GM12878 (cell line): ENCODE data around the gene DAB2IP.

ENCODE experiments used
- ASH2L ChIP-seq: fragments of 300-600, 200-600 bp; sonication (generic); IDR thresholded peaks from 2 replicates; pipeline ENCODE4 v1.6.1; 2017; ENCODE audit warnings: low read depth, mild to moderate bottlenecking, borderline replicate concordance
- CEBPB ChIP-seq, 2 experiments: fragments of 150-350 bp in 1 of 2; IDR thresholded peaks; 2 replicates each; pipeline ENCODE4 v1.6.1; 2012 to 2014; ENCODE audit warnings: low read depth in 2 of 2, low read length in 2 of 2, borderline replicate concordance in 1 of 2, inconsistent platforms in 1 of 2
- EED ChIP-seq: sonication (generic); IDR thresholded peaks from 2 replicates; pipeline ENCODE4 v1.6.1; 2016; ENCODE audit warnings: antibody characterized with exemption, low read depth
- FOXK2 ChIP-seq: fragments of 450-650 bp; IDR thresholded peaks from 2 replicates; pipeline ENCODE4 v1.6.1; 2017; ENCODE audit warnings: mild to moderate bottlenecking, moderate library complexity
- NR2C2 ChIP-seq: IDR thresholded peaks from 2 replicates; pipeline ENCODE4 v1.6.1; 2011; ENCODE audit warnings: borderline replicate concordance, low read depth; ENCODE audit not compliant: control insufficient read depth, insufficient read length
- POLR2A ChIP-seq: IDR thresholded peaks from 2 replicates; pipeline ENCODE4 v1.6.1; 2011; ENCODE audit warnings: low read depth, mild to moderate bottlenecking, low read length
- RAD21 ChIP-seq: IDR thresholded peaks from 2 replicates; pipeline ENCODE4 v1.6.1; 2011; ENCODE audit warnings: mild to moderate bottlenecking, low read depth, low read length, moderate library complexity; ENCODE audit not compliant: insufficient read depth
- RCOR1 ChIP-seq: conservative IDR thresholded peaks from 2 replicates; pipeline ENCODE4 v1.6.1; 2012; ENCODE audit warnings: low read depth, low read length, improper control_type of control experiment
- RFX5 ChIP-seq: IDR thresholded peaks from 2 replicates; pipeline ENCODE4 v1.6.1; 2011; ENCODE audit warnings: low read depth, low read length, improper control_type of control experiment
- SIX5 ChIP-seq: IDR thresholded peaks from 2 replicates; pipeline ENCODE4 v1.6.1; 2011; ENCODE audit warnings: mild to moderate bottlenecking, low read depth, low read length, moderate library complexity; ENCODE audit not compliant: severe bottlenecking
- SP1 ChIP-seq: IDR thresholded peaks from one replicate; pipeline ENCODE4 v1.6.1; 2011; ENCODE audit warnings: low read depth, low read length
- TF ChIP-seq, protein P1 (sequence below), 3 experiments: IDR thresholded peaks in 2 of 3; conservative IDR thresholded peaks in 1 of 3; 2 replicates each; pipeline ENCODE4 v1.5.1; 2011; ENCODE audit warnings: low read depth in 3 of 3, low read length in 3 of 3, mild to moderate bottlenecking in 3 of 3, control low read depth in 2 of 3, moderate library complexity in 2 of 3, inconsistent platforms in 1 of 3, mixed read lengths in 1 of 3; ENCODE audit not compliant: control insufficient read depth in 2 of 3, insufficient read depth in 1 of 3; ENCODE audit errors: extremely low read depth in 1 of 3
- TF ChIP-seq, protein P2 (sequence below): IDR thresholded peaks from 2 replicates; pipeline ENCODE4 v1.6.1; 2012; ENCODE audit warnings: low read length, inconsistent platforms
- TF ChIP-seq, protein P3 (sequence below): IDR thresholded peaks from 2 replicates; pipeline ENCODE4 v1.6.1; 2012; ENCODE audit warnings: low read depth, low read length, improper control_type of control experiment

DNA sequence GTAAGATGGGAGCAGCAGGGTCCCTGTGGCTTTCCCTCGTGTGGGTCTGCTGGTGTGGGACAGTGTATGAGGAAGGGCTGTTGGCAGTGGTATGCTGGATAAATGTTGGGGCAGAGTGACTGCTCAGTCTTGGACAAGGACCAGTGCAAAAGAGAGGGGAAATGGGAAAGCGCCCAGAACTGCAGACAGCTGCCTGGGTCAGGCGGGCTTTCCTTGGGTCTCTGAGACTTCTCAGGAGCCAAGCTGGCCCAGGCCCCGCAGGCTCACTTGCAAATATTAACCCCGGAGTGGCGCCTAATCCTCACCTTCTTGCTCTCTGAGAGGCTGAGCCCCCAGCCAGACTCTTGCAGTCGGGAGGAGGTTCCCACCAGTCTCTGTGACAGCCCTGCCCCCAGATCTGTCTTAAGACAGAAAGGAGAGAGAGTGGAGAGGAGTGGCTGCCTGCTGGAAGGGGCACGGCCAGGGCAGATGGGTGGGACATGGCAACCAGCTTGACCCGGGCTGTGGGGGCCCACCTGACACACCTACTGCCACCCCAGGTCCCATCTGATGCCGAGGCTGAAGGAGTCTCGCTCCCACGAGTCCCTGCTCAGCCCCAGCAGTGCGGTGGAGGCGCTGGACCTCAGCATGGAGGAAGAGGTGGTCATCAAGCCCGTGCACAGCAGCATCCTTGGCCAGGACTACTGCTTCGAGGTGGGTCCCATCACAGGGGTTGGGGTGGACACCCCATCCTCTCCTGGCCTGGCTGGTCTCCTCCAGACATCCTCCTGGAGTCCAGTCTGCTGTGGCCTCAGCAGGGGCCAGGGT lies 105.2 kb downstream of the DAB2IP start:
- TF ChIP-seq, protein P1, sequence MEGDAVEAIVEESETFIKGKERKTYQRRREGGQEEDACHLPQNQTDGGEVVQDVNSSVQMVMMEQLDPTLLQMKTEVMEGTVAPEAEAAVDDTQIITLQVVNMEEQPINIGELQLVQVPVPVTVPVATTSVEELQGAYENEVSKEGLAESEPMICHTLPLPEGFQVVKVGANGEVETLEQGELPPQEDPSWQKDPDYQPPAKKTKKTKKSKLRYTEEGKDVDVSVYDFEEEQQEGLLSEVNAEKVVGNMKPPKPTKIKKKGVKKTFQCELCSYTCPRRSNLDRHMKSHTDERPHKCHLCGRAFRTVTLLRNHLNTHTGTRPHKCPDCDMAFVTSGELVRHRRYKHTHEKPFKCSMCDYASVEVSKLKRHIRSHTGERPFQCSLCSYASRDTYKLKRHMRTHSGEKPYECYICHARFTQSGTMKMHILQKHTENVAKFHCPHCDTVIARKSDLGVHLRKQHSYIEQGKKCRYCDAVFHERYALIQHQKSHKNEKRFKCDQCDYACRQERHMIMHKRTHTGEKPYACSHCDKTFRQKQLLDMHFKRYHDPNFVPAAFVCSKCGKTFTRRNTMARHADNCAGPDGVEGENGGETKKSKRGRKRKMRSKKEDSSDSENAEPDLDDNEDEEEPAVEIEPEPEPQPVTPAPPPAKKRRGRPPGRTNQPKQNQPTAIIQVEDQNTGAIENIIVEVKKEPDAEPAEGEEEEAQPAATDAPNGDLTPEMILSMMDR (IDR thresholded peaks at IDR 0.05 in 2 of 3, conservative IDR thresholded peaks at IDR 0.05 in 1 of 3; ENCODE audit: control insufficient read depth in 2 of 3, extremely low read depth in 1 of 3, insufficient read depth in 1 of 3, low read depth in 3 of 3, low read length in 3 of 3): no peak
- TF ChIP-seq RCOR1 (no peak), EED (no peak), FOXK2 (no peak), POLR2A (no peak), SP1 (no peak), SIX5 (no peak), CEBPB (IDR thresholded peaks at IDR 0.05; ENCODE audit: borderline replicate concordance in 1 of 2, low read depth in 2 of 2, low read length in 2 of 2) (no peak), RAD21 (no peak), NR2C2 (no peak), RFX5 (no peak), ASH2L (no peak)
- TF ChIP-seq, protein P2, sequence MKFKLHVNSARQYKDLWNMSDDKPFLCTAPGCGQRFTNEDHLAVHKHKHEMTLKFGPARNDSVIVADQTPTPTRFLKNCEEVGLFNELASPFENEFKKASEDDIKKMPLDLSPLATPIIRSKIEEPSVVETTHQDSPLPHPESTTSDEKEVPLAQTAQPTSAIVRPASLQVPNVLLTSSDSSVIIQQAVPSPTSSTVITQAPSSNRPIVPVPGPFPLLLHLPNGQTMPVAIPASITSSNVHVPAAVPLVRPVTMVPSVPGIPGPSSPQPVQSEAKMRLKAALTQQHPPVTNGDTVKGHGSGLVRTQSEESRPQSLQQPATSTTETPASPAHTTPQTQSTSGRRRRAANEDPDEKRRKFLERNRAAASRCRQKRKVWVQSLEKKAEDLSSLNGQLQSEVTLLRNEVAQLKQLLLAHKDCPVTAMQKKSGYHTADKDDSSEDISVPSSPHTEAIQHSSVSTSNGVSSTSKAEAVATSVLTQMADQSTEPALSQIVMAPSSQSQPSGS: no peak
- TF ChIP-seq, protein P3, sequence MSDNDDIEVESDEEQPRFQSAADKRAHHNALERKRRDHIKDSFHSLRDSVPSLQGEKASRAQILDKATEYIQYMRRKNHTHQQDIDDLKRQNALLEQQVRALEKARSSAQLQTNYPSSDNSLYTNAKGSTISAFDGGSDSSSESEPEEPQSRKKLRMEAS: no peak
